ENCODE results near the gene ZSWIM5. TPM values are rescaled to one million over a fixed set of nuclear protein-coding genes. Genes with fewer than 3 reads are reported as not detected.

Gene ZSWIM5
- total RNA-seq, 1 experiment from 2014 or later = 2.2 TPM

- CTCF ChIA-PET = no interaction called here
- Mint-ChIP-seq H3K36me3 (no peaks in the 10 kb centered on the region), H3K4me3 (no peak overlapping the region), H3K4me1 (peaks cover 6% of the 10 kb centered on the region), H3K27ac (no peak overlapping the region), H3K9me3 (no peaks in the 10 kb centered on the region), H3K27me3 (ENCODE audit: low read depth) (no peaks in the 10 kb centered on the region)
- no peak for TF ChIP-seq GTF2I (CRISPR knock-in tag; conservative IDR thresholded peaks at IDR 0.05)
- no peak for TF ChIP-seq ETV6 (CRISPR knock-in tag; IDR thresholded peaks at IDR 0.05)
- TF ChIP-seq CREM (CRISPR knock-in tag; IDR thresholded peaks at IDR 0.05) = no peak
- no peak for TF ChIP-seq ZNF532 (CRISPR knock-in tag; IDR thresholded peaks at IDR 0.05; ENCODE audit: borderline replicate concordance)
- TF ChIP-seq ESRRA (CRISPR knock-in tag; IDR thresholded peaks at IDR 0.05; ENCODE audit: borderline replicate concordance) = no peak
- TF ChIP-seq SP1 (CRISPR knock-in tag; conservative IDR thresholded peaks at IDR 0.05) = no peak
- ATAC-seq (no peak), DNase-seq (ENCODE audit: low spot score) (no peak)
- POLR2A ChIA-PET = interaction anchor here (0.7 kb wide), 1 partner anchor 153 kb away, joined by 4 read pairs; no protein-coding TSS in a partner anchor
These were observed 168.9 kb downstream of the ZSWIM5 start for GRCh38 chr1:45037456-45037855.

GRCh38 chr1:45035631-45036301, 170.6 kb downstream of the ZSWIM5 start:
- H3K36me3 Mint-ChIP-seq = no peaks in the 10 kb centered on the region
- ATAC-seq (no peak), DNase-seq (ENCODE audit: low spot score) (no peak)
- H3K4me1 Mint-ChIP-seq = no peaks in the 10 kb centered on the region
- ChIA-PET POLR2A (no interaction called here), CTCF (interaction anchor here (0.6 to 1.3 kb wide), 2 partner anchors 23 to 123 kb away, joined by 3 to 4 read pairs; partner anchors contain the start of gene UROD)
- no peak overlapping the region for H3K27ac Mint-ChIP-seq
- H3K4me3 Mint-ChIP-seq = no peak overlapping the region
- no peaks in the 10 kb centered on the region for H3K9me3 Mint-ChIP-seq
- H3K27me3 Mint-ChIP-seq (ENCODE audit: low read depth) = no peaks in the 10 kb centered on the region
- TF ChIP-seq TP53 (CRISPR knock-in tag; IDR thresholded peaks at IDR 0.05) (no peak), E2F1 (CRISPR knock-in tag; IDR thresholded peaks at IDR 0.05) (no peak), JUN (CRISPR knock-in tag; IDR thresholded peaks at IDR 0.05) (no peak), NFYB (CRISPR knock-in tag; conservative IDR thresholded peaks at IDR 0.05; ENCODE audit: low read depth) (no peak), ZNF121 (CRISPR knock-in tag; IDR thresholded peaks at IDR 0.05) (no peak), IRF1 (CRISPR knock-in tag; IDR thresholded peaks at IDR 0.05) (no peak), FOXP1 (CRISPR knock-in tag; IDR thresholded peaks at IDR 0.05; ENCODE audit: borderline replicate concordance) (no peak), ATF1 (CRISPR knock-in tag; IDR thresholded peaks at IDR 0.05) (no peak), NFE2L1 (CRISPR knock-in tag; IDR thresholded peaks at IDR 0.05) (no peak), ARID4B (CRISPR knock-in tag; IDR thresholded peaks at IDR 0.05; ENCODE audit: borderline replicate concordance) (no peak), ZNF317 (CRISPR knock-in tag; IDR thresholded peaks at IDR 0.05; ENCODE audit: borderline replicate concordance, low read depth) (no peak), PREB (CRISPR knock-in tag; IDR thresholded peaks at IDR 0.05; ENCODE audit: borderline replicate concordance) (no peak), NR3C1 (CRISPR knock-in tag; conservative IDR thresholded peaks at IDR 0.05; ENCODE audit: low read depth) (no peak), SOX15 (CRISPR knock-in tag; IDR thresholded peaks at IDR 0.05) (no peak), STAT6 (CRISPR knock-in tag; conservative IDR thresholded peaks at IDR 0.05; ENCODE audit: low read depth) (no peak)

Data from WTC11 (cell line).